Left cardiac atrium (tissue), 4 donors: ENCODE data around the gene TNFSF8. TPM values are rescaled to one million over a fixed set of nuclear protein-coding genes. Genes with fewer than 3 reads are reported as not detected.
A peak's percentile ranks its signal among the peaks of the same experiment; 100 is the strongest.

ENCODE experiments used
- ATAC-seq, 2 donors: fragments of 200-7000 bp; cut with Tn5 transposase; one replicate each; pipeline ENCODE4 v1.9.1; 2020; ENCODE audit warnings: mild to moderate bottlenecking in 2 of 2, moderate library complexity in 2 of 2
- DNase-seq: peaks from one replicate; pipeline ENCODE4 v3.0.0-alpha.2; 2020
- intact Hi-C, 2 donors: fragments of 100-400 bp; cut with DNase I; formaldehyde crosslinking; loops; one replicate each; pipeline versions ENCODE4 v1.14.1 to v1.15.1; 2022 to 2023
- total RNA-seq, 2 donors: library from RNA; stranded (reverse); fragmentation: NEBNext Ultra II Directional; extraction: Animal tissue kit (Norgen Biotek cat#: 25700); gene quantifications; one replicate each; pipeline ENCODE4 v1.2.1, GENCODE V29; 2021
- donor health status: DM: no; HTN: yes; CAD: no.
- donor health status: DM: no; HTN: yes; CAD: no; lungs with severe emphysema.
- donor health status: DM: yes; HTN: yes; CAD: no.
- donor health status: Dilated cardiomyopathy.

TNFSF8 gene
- total RNA-seq, 2 donors from 2014 or later: 0.91 to 1.2 TPM

DNA sequence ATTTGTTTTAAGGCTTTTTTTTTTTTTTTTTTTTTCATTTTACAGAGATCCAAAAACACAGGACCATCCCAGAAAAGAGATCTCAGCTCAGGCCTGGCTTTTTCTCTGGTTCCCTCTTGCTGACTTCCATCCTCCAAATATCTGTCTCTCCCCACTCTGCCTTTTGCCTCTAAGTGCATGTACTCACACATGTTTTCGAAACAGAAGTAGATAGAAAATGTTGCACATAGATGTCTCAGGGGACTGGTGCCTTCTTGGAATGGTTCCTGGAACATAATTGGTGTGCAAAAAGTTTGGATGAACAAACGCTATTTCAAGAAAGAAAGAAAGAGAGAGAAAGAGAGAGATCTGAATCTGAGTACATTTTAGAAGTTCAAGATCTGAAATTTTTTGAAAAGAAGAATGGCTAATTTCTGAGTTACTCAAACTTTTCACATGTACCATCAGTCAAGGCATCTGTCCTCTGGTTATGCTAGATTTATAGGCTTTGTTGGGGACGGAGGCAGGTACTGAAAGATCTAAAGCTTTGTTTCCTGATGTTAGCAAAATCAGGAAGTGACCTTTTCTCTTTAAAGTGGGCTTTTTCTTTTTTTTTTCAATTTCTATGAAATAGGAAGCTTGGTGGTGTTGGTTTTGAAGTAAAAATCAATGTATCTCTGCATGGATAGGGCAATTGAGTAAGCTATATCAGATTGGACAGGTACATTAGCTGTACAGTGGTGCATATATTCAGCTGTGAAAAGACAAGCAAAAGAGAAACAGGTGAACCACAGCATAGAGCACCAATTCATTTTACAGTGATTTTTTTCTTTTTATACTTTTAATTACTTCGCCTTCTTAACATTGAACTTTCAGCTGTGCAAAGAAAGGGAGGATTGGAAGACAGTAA, 8.5 kb upstream of the TNFSF8 start:
- peak in 1 of 2 donors; percentile 67 for ATAC-seq
- DNase-seq: no peak
- intact Hi-C loops: no loop called here

GRCh38 chr9:114937516-114937915, 7.1 kb upstream of the TNFSF8 start:
- ATAC-seq (no peak), DNase-seq (no peak)
- intact Hi-C loops: no loop called here

GRCh38 chr9:114936581-114936980, 6.2 kb upstream of the TNFSF8 start:
- DNase-seq (no peak), ATAC-seq (no peak)
- intact Hi-C loops: no loop called here

DNA sequence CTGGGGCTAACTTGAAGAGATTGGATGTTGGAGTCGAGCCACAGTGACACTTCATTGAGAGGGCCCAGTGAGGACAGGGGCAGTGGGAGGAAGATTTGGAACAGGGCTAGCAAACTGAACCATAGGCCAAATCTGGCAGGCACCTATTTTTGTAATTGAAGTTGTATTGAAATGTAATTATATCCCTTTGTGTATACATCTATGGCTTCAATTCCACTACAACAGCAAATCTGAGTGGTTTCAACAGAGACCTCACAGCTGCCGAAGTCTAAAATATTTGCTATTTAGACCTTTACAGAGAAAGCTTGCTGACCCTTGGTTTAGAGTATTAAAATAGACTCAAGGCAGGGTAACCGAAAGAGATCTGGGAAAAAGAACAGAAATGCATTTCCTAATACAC, 4.7 kb upstream of the TNFSF8 start:
- ATAC-seq (no peak), DNase-seq (no peak)
- intact Hi-C loops: no loop called here

DNA sequence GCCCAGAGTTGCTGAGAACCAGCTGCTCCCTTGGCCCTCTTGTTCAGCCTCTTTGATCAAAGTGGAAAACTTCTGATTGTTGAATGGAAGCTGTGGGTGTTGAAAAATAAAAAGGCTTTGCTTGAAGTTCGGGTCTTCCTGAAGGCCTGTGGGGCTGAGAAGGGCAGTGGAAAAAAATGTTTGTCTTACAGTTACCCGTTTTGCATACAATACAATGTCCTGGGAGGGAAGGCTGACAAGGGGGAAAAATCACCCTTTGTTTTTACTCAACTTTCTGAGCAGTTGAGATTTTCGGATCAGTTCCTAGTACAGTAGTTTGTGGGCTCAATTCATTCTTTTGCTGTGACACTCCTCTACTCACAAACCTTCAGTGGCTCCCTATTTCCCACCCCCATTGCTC, 2.1 kb upstream of the TNFSF8 start:
- no peak for ATAC-seq

GRCh38 chr9:114931407-114931806, 1.0 kb upstream of the TNFSF8 start:
- intact Hi-C loops: no loop called here
- ATAC-seq (no peak), DNase-seq (no peak)

More for the DNA sequence above, 2.1 kb upstream of the TNFSF8 start:
- intact Hi-C loops: no loop called here
- no peak for DNase-seq

DNA sequence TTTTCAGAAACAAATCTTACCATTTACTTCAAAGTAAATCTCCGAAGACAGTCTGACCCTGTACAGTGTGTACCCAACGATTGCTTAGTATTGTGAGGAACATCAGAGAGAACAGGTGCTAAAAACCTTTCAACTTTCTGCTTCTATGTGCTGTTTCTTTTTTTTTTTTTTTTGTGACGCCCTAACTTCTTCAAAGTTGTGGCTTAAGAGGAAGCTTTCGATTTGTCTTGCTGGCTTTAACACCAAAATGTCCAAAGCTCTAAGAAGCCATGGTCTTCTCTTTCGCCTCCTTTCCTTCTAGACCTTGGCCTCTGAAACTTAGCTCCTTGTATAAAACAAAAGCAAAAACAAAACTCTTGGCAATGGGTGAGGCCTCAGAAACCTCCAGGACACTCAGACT, 1.2 kb downstream of the TNFSF8 start:
- ATAC-seq: peak in 1 of 2 donors; percentile 34
- intact Hi-C loops: no loop called here
- DNase-seq: no peak

DNA sequence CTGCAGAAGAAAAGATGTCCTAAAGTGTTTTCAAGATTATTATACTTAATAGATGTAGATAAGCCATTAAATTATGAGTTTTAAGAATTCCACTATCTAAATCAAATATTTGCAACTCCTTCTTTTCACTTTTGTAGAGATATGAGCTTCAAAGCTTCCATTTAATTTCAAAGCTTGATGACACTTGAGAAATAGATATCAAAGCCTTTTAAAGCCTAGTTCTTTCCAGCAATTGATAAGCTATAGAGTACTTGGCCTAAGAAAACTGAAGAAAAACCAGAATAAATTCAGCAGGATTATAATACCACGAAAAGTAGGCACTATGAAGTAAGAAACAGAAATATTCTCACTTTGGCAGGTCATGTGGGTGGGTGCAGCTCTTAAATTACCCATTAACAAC, 1.7 kb downstream of the TNFSF8 start:
- DNase-seq (no peak), ATAC-seq (no peak)
- intact Hi-C loops: no loop called here

GRCh38 chr9:114928136-114928535, 2.3 kb downstream of the TNFSF8 start:
- DNase-seq (no peak), ATAC-seq (no peak)
- intact Hi-C loops: no loop called here

DNA sequence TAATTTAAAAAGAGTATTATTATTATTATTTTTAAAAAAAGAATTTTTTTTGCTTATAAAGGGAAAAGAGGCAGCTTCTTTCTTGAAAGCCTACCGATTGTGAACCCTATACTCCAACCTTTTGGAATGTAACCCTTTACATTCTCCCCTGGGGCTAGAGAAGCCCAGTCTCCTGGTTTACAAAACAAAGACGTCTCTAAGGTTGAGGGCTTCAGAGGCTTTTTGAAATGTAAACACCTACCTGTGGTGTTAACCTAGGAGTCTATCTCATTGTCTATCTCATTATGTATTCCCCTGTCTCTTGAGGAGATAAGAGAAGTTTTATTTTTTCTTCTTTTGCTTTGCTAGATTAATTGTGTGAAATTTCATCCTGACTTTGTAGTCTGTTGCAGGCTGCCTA, 4.7 kb downstream of the TNFSF8 start:
- no peak for ATAC-seq
- intact Hi-C loops: no loop called here
- no peak for DNase-seq

GRCh38 chr9:114925039-114925438, 5.4 kb downstream of the TNFSF8 start:
- intact Hi-C loops: no loop called here
- ATAC-seq: no peak
- no peak for DNase-seq

DNA sequence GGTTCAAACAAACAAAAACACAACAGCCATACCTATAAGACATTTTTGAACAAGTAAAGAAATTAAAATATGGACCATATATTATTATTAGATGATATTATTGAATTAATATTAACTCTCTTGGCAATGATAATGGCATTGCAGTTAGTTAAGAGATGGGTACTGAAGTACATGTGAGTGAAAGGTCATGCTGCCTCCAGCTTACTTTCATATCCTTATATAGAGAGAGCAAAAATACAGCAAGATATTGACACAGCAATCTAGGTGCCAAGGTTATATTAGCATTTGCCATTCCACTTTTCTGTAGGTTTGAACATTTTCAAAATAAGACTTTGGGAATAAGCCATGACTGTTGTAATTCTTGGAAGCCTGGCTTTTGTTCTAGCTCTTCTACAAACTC, 6.1 kb downstream of the TNFSF8 start:
- intact Hi-C loops: no loop called here
- ATAC-seq: no peak
- DNase-seq: no peak

GRCh38 chr9:114923918-114924317, 6.5 kb downstream of the TNFSF8 start:
- ATAC-seq (no peak), DNase-seq (no peak)
- intact Hi-C loops: no loop called here

DNA sequence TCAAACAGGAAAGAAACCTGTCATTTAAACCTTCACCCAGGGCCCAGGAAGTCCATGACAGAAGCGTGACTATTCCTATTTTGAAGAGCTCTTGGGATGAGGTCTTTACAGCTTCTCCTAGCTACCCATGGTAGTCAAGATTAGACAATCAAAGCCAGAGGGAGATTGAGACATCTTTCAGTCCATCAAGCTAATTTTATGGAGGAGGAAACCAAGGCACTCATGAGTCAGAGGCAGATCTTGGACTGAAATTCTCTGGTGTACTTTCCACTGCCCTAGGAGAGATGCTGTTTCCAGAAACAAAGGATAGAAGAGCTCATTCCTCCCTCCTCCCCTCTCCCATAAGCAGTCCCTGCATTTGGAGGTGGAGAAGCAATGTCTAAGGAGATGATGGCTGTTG, 9.2 kb downstream of the TNFSF8 start:
- ATAC-seq (no peak), DNase-seq (no peak)
- intact Hi-C loops: no loop called here

DNA sequence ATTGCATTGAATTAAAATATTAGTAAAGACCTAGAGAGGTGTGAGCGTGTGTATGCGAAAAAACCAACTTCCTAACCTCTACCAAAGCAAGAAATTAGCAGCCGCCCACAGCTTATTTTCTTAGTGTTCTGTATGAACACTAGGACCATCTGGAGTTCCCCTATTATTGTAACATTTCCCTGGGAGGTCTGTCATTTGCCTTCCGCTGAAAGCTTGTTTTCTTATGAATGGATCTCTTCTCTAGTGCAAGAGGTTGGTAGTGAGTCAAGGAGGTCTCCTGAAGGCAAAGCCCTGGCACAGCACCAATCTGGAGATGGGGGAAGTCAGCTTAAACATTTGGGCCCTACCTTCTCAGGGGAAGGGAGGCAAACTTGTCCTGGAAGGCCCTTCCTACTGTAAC, 10.8 kb downstream of the TNFSF8 start:
- intact Hi-C loops: loop anchor here in 1 of 2 donors (10.0 kb wide), 1 partner anchor 185 kb away; no protein-coding TSS in a partner anchor
- no peak for DNase-seq

GRCh38 chr9:114916481-114916880, 13.9 kb downstream of the TNFSF8 start:
- DNase-seq: no peak

More for the DNA sequence above, 10.8 kb downstream of the TNFSF8 start:
- no peak for ATAC-seq

GRCh38 chr9:114914139-114914538, 16.3 kb downstream of the TNFSF8 start:
- intact Hi-C loops: loop anchor here (5.0 to 10.0 kb wide), 2 partner anchors 179 to 232 kb away; partner anchors contain the start of gene TEX48 (in 1 of the 2)
- ATAC-seq (no peak), DNase-seq (no peak)

More at GRCh38 chr9:114916481-114916880, 13.9 kb downstream of the TNFSF8 start:
- no peak for ATAC-seq
- intact Hi-C loops: loop anchor here in 1 of 2 donors (10.0 kb wide), 1 partner anchor 182 kb away; no protein-coding TSS in a partner anchor

DNA sequence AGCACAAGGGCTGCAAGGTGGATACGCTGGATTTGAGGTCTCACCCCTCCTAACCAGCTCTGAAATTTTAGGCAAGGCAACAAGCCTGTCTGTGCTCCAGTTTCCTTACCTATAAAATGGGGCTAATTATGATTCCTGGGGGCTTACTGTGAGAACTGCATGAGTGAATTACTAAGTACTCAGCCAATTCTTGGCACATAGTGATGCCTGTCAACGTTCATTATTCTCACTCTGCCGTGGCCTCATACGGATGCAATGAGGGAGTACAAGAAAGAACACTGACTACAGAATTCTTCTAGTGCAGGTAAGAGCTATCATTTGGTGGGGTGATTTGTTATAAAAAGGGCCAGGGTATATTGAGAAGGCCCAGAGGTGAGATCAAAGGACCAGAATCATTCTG, 16.7 kb downstream of the TNFSF8 start:
- intact Hi-C loops: loop anchor here (5.0 to 10.0 kb wide), 2 partner anchors 179 to 231 kb away; partner anchors contain the start of gene TEX48 (in 1 of the 2)
- no peak for ATAC-seq
- no peak for DNase-seq

GRCh38 chr9:114913217-114913616, 17.2 kb downstream of the TNFSF8 start:
- DNase-seq (no peak), ATAC-seq (no peak)
- intact Hi-C loops: loop anchor here (5.0 to 10.0 kb wide), 2 partner anchors 178 to 231 kb away; partner anchors contain the start of gene TEX48 (in 1 of the 2)

GRCh38 chr9:114911167-114911821, 19.1 kb downstream of the TNFSF8 start:
- DNase-seq: no peak
- intact Hi-C loops: loop anchor here (2.0 to 10.0 kb wide), 3 partner anchors 172 to 229 kb away; partner anchors contain the start of gene TEX48 (in 1 of the 2)
- ATAC-seq: peak; percentile 77
